Astrocyte of the spinal cord (primary cell): ENCODE results near the gene FAM3A.

Experiments
- DNase-seq: peaks from one replicate; pipeline ENCODE4 v3.0.0; 2011; ENCODE audit warnings: low read depth, low spot score
- H3K4me3 ChIP-seq: 2 replicates; pipeline ENCODE4 v1.5.1; 2011; ENCODE audit warnings: low read depth, mild to moderate bottlenecking, low read length, moderate library complexity
- in situ Hi-C: cut with HindIII; loops from 2 replicates; pipeline ENCODE4 v1.10.0; 2017; ENCODE audit warnings: low sequenced_read_pairs
- TF ChIP-seq, protein P1 (sequence below): IDR thresholded peaks from 2 replicates; pipeline ENCODE4 v1.5.1; 2012; ENCODE audit warnings: low read depth, mild to moderate bottlenecking, low read length, inconsistent platforms

Gene FAM3A

DNA sequence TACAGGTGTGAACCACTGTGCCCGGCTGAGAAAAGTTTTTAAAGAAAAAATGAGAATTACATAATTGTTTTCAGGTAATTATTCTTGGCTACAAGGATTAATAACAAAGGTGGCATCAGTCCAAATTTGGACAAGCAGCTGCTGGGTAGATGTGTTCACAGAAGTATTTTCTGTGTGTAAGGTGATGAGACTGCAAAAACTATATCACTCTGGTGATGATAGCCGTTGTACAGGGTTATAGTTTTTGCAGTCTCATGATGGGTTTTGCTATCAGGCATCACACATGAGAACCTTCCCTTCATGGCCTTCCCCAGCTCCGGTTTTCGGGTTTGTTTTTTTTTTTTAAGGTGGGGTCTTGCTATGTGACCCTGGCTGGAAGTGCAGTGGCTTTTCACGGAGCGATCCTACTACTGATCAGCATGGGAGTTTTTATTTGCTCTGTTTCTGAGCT, 20.5 kb downstream of the FAM3A start:
- no peak for DNase-seq
- no peak overlapping the region for H3K4me3 ChIP-seq
- in situ Hi-C loops: no loop called here
- TF ChIP-seq, protein P1, sequence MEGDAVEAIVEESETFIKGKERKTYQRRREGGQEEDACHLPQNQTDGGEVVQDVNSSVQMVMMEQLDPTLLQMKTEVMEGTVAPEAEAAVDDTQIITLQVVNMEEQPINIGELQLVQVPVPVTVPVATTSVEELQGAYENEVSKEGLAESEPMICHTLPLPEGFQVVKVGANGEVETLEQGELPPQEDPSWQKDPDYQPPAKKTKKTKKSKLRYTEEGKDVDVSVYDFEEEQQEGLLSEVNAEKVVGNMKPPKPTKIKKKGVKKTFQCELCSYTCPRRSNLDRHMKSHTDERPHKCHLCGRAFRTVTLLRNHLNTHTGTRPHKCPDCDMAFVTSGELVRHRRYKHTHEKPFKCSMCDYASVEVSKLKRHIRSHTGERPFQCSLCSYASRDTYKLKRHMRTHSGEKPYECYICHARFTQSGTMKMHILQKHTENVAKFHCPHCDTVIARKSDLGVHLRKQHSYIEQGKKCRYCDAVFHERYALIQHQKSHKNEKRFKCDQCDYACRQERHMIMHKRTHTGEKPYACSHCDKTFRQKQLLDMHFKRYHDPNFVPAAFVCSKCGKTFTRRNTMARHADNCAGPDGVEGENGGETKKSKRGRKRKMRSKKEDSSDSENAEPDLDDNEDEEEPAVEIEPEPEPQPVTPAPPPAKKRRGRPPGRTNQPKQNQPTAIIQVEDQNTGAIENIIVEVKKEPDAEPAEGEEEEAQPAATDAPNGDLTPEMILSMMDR: no peak

DNA sequence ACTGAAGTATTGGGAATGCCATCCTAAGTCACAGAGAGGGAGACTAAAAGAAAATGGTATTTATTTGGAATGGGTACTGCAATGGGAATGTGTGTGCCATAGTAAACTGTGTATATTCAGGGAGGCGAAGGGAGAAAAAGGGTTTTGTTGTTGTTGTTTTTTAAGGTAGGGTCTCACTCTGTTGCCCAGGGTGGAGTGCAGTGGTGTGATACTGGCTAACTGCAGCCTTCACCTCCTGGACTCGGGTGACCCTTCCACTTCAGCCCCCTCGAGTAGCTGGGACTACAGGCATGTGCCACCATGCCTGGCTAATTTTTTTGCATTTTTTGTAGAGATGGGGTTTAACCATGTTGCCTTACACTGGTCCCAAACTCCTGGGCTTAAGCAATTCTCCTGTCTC, 21.3 kb downstream of the FAM3A start:
- in situ Hi-C loops: no loop called here
- no peak for DNase-seq
- TF ChIP-seq, protein P1: no peak
- H3K4me3 ChIP-seq: no peak overlapping the region

DNA sequence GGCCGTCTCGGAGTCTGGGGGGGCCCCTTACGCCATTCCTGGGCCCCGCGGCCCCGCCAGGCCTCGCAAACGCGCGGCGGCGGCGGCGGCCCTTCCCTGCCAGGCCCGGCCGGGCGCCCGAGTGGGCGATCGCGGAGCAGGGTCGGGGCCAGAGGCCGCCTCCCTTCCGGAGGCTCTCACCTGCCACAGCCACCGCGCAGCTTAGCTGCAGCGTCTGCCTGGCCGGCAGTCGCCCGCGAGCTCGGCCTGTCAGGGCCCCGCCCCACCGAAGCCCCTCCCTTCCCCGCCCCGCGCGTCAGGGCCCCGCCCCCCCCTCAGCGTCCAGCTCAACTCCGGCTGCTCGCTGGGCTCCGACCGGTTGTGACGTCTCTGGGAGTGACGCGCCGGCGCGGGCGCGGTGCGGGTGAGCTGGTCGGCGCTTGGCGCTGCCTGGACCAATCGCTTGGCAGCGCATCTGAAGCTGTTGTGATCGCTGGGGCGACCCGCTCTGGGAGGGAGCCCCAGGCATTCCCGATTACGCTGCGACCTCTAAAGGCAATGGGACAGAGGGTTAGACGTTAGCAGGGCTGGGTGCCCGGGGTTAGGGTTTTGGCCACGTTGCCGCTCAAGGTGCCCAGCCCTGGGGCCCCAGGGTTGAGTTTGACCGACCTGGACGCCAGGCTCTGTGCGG, 25.5 kb downstream of the FAM3A start, which contains the start of gene SLC10A3:
SLC10A3 (minus strand) TSS at position 216 of the 670 bp plus-strand sequence. CDS start 1,689 bp downstream, outside the sequence.
- in situ Hi-C loops: no loop called here
- TF ChIP-seq, protein P1: no peak
- peak within 1 kb of the TSS; percentile 64 for H3K4me3 ChIP-seq
- peak; percentile 95 for DNase-seq

DNA sequence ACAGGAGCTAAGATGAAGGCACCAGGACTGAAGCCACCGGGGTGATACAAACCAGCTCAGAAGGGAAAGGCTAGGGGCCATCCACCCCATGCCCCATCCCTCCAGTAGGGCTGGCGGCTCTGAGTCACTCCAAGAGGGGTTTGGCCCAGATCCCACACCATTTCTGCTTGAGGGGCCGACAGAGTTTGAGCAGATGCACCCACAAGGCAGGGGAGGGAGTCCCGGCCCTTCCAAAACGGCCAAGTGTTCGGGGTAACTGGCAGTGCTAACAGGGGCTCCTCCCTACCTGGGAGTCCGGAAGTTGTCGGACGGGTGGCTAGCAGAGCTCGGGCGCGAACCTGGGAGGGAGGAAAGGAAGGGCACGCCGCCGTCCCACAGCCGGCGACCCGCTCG, 26.0 kb downstream of the FAM3A start:
- DNase-seq: peak; percentile 41
- in situ Hi-C loops: no loop called here
- peak overlapping the region; percentile 53 for H3K4me3 ChIP-seq
- TF ChIP-seq, protein P1: no peak

DNA sequence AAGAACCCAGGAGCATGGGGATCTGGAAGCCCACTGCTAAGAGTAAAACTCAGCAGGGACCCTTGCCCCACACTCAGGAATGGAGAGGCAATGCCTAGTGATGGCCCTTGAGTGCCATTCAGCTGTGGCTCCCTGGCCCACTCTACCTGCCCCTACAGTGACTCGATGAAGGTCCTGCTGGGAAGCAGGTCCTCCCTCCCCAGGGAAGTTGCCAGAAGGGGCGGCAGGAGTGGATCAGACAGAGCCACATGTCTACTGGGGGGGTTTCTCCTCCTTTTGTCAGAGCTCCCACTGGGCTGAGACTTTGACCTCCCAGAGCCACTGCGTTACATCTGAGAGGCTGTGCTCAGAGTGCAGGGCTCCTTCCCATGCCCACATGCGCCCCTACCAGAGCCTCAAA, 26.9 kb downstream of the FAM3A start:
- H3K4me3 ChIP-seq: no peak overlapping the region
- DNase-seq: no peak
- in situ Hi-C loops: no loop called here
- TF ChIP-seq, protein P1: no peak

DNA sequence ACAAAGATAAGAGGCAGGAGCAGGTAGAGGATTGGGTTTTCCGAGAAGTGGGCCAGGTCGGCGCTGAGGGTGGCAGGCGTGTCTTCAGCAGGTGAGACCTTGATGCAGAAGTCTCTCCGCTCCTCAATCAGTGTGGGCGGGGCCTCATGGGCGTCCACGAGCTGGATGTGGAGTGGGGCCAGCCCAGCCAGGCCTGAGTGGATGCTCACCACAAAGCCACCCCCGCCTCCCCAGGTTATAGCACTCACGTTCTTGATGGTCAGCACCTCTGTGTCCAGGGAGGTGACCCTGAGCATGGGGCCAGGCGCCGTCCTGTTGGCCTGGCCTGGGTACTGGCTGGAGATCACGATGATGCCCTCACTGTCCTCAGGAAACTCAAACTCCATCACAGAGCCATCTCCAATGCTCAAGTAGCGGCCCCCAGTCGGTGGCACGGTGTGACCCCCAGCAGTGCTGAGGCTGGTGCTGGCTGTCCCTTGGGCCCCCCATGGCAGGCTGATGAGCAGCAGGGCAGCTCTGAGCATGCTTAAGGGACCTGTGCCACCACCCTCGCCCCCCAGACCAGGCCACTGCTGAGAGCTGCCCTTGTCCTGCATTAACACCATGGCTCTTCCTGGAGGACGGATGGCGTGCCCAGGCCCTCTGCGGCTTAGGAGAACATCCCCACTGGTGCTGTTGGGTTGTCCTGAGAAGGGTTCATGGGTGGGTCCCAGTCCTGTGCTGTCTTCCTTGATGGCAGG, 27.5 kb downstream of the FAM3A start:
- H3K4me3 ChIP-seq: no peak overlapping the region
- no peak for DNase-seq
- TF ChIP-seq, protein P1: no peak
- in situ Hi-C loops: no loop called here
